Muscle of leg (tissue), 11 donors: Measurements from ENCODE around the gene KDF1. TPM values are rescaled to one million over a fixed set of nuclear protein-coding genes. Genes with fewer than 3 reads are reported as not detected.

Experiments used
- DNase-seq: peaks from one replicate; pipeline ENCODE4 v3.0.0; 2013
- H3K27ac ChIP-seq: one replicate; pipeline ENCODE4 v1.5.1; 2013; ENCODE audit warnings: mild to moderate bottlenecking, low read length, control low read depth
- H3K27me3 ChIP-seq: one replicate; pipeline ENCODE4 v1.6.1; 2013; ENCODE audit warnings: low read length; ENCODE audit not compliant: control insufficient read depth, insufficient read depth
- H3K36me3 ChIP-seq: one replicate; pipeline ENCODE4 v1.6.1; 2013; ENCODE audit warnings: low read length; ENCODE audit not compliant: control insufficient read depth, insufficient read depth
- H3K4me1 ChIP-seq: one replicate; pipeline ENCODE4 v1.6.1; 2013; ENCODE audit warnings: low read length; ENCODE audit not compliant: control insufficient read depth, insufficient read depth
- H3K4me3 ChIP-seq: one replicate; pipeline ENCODE4 v1.5.1; 2013; ENCODE audit warnings: low read length, control low read depth
- H3K9me3 ChIP-seq: replicated peaks from 2 replicates; pipeline ENCODE4 v1.6.1; 2013; ENCODE audit warnings: low read depth, low read length; ENCODE audit not compliant: control insufficient read depth
- WGBS: methylation state at CpG from one replicate; pipeline ENCODE4 v1.1.5; 2013; ENCODE audit warnings: missing lambda C conversion rate; ENCODE audit not compliant: insufficient coverage; 5-methylcytosine and 5-hydroxymethylcytosine counted together
- polyA plus RNA-seq, 8 donors: library from polyadenylated mRNA; unstranded; fragments of 120-200 nt; gene quantifications; one replicate each; pipeline versions ENCODE4 v1.2.1 to v1.2.3, GENCODE V29; 2013; ENCODE audit warnings: inconsistent platforms in 1 of 8, low replicate concordance in 1 of 8; ENCODE audit not compliant: insufficient read length in 8 of 8, insufficient read depth in 1 of 8
- total RNA-seq: library from RNA; stranded (reverse); fragments of 120-200 nt; gene quantifications from one replicate; pipeline ENCODE4 v1.2.4, GENCODE V29; 2013

The KDF1 gene
- total and polyA plus RNA-seq, 9 donors: 0.23 to 1.2 (median 0.87) TPM; not detected in 6

- Histone ChIP-seq H3K36me3 (no peaks in the 10 kb centered on the region), H3K27me3 (peaks cover 2% of the 10 kb centered on the region), H3K4me3 (no peak overlapping the region), H3K4me1 (no peaks in the 10 kb centered on the region), H3K9me3 (no peaks in the 10 kb centered on the region), H3K27ac (no peak overlapping the region)
- 52% methylated on average over 5 of the region's 6 CpGs for WGBS
- no peak for DNase-seq
Observed at GRCh38 chr1:26907071-26907917, 53.0 kb downstream of the KDF1 start.

DNA sequence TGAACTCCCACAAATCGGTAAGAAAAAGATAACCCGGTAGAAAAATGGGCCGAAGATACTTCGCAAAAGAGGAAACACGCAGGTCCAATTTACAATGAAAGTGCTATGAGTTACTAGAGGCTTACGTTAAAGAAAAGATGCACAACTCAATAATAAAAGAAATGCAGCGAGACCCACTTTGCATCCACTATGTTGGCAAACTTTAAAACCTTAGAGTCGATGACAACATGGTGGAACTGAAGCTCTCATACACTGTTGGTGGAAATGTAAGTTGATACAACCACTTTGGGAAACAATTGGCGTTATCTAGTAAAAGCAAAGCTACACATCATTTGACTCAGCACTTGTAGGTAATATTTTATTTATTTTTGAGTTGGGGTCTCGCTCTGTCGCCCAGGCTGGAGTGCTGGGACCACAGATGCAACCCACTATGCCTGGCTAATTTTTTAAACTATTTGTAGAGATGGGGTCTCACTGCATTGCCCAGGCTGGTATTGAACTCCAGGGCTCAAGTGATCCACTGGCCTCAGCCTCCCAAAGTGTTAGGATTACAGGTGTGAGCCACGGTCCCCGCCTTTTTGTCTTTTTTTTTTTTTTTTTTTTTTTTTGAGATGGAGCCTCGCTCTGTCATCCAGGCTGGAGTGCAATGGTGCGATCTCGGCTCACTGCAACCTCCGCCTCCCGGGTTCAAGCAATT, 59.3 kb downstream of the KDF1 start:
- H3K27ac ChIP-seq: no peak overlapping the region
- DNase-seq: no peak
- H3K9me3 ChIP-seq: no peaks in the 10 kb centered on the region
- no CpG with 5 or more reads among the region's 18 CpGs for WGBS
- H3K4me3 ChIP-seq: peak overlapping the region; percentile 100
- H3K4me1 ChIP-seq: peaks cover 11% of the 10 kb centered on the region
- H3K27me3 ChIP-seq: no peaks in the 10 kb centered on the region
- peaks cover 20% of the 10 kb centered on the region for H3K36me3 ChIP-seq

- H3K27me3 ChIP-seq: no peaks in the 10 kb centered on the region
Observed at GRCh38 chr1:26900001-26900814, 60.1 kb downstream of the KDF1 start, which contains the start of gene GPATCH3. GPATCH3 (minus strand) TSS chr1:26900467; CDS start chr1:26900442, 25 bp downstream.

More at GRCh38 chr1:26900001-26900814, 60.1 kb downstream of the KDF1 start, which contains the start of gene GPATCH3:
- Histone ChIP-seq H3K27ac (peak within 1 kb of the TSS; percentile 88), H3K4me3 (peak within 1 kb of the TSS; percentile 100), H3K36me3 (peaks cover 27% of the 10 kb centered on the region), H3K9me3 (no peaks in the 10 kb centered on the region), H3K4me1 (peaks cover 11% of the 10 kb centered on the region)
- under 1% methylated on average over 45 of the region's 50 CpGs for WGBS
- DNase-seq: peak; percentile 95

Other genes starting within 250 kb of the KDF1 start
- 6.8 TPM for gene PIGV, start 172.5 kb downstream of the KDF1 start, total RNA-seq
- 1 to 10 TPM; 6.1 to 9.9 (median 6.7) TPM for gene PIGV, start 172.5 kb downstream of the KDF1 start, polyA plus RNA-seq
- 8.4 TPM for gene ZDHHC18, start 133.8 kb downstream of the KDF1 start, total RNA-seq
- gene ZDHHC18, start 133.8 kb downstream of the KDF1 start, polyA plus RNA-seq: 10 to 100 TPM; 12.5 to 20.2 (median 16.5) TPM
- 0.18 TPM for gene SFN, start 97.3 kb downstream of the KDF1 start, total RNA-seq
- 10 to 100 TPM in 1 of 8 donors, 1 to 10 TPM in 1, under 1 TPM in 6; 0.20 to 23.9 (median 0.31) TPM for gene SFN, start 97.3 kb downstream of the KDF1 start, polyA plus RNA-seq
- 10.8 TPM for gene GPN2, start 70.2 kb downstream of the KDF1 start, total RNA-seq
- 10 to 100 TPM; 16.7 to 21.5 (median 19.7) TPM for gene GPN2, start 70.2 kb downstream of the KDF1 start, polyA plus RNA-seq
- 7.9 TPM for gene GPATCH3, start 60.0 kb downstream of the KDF1 start, total RNA-seq
- gene GPATCH3, start 60.0 kb downstream of the KDF1 start, polyA plus RNA-seq: 10 to 100 TPM; 10.1 to 12.7 (median 11.9) TPM
- not detected for gene NR0B2, start 46.5 kb downstream of the KDF1 start, total RNA-seq
- 1 to 10 TPM in 1 of 8 donors, under 1 TPM in 3, not detected in 4; 0.11 to 4.5 (median 0.38) TPM for gene NR0B2, start 46.5 kb downstream of the KDF1 start, polyA plus RNA-seq
- 25.8 TPM for gene NUDC, start 38.7 kb downstream of the KDF1 start, total RNA-seq
- 10 to 100 TPM; 57.7 to 65.5 (median 60.9) TPM for gene NUDC, start 38.7 kb downstream of the KDF1 start, polyA plus RNA-seq
- gene TRNP1, start 33.2 kb upstream of the KDF1 start, total RNA-seq: 1.3 TPM
- 1 to 10 TPM; 1.4 to 3.2 (median 2.1) TPM for gene TRNP1, start 33.2 kb upstream of the KDF1 start, polyA plus RNA-seq
- 0.35 TPM for gene TENT5B, start 52.4 kb upstream of the KDF1 start, total RNA-seq
- 1 to 10 TPM in 1 of 8 donors, under 1 TPM in 7; 0.23 to 1.1 (median 0.40) TPM for gene TENT5B, start 52.4 kb upstream of the KDF1 start, polyA plus RNA-seq
- gene SLC9A1, start 194.7 kb upstream of the KDF1 start, total RNA-seq: 3.1 TPM
- 10 to 100 TPM; 10.5 to 21.1 (median 16.4) TPM for gene SLC9A1, start 194.7 kb upstream of the KDF1 start, polyA plus RNA-seq